ENCODE results near the gene SQSTM1.

The SQSTM1 gene

GRCh38 chr5:179872828-179873575, 52.3 kb downstream of the SQSTM1 start:
- DNase-seq (ENCODE audit: low read depth): no peak
- TF ChIP-seq CTCF (conservative IDR thresholded peaks at IDR 0.05; ENCODE audit: low read length): no peak
- H3K4me3 ChIP-seq (ENCODE audit: low read length): no peak overlapping the region

DNA sequence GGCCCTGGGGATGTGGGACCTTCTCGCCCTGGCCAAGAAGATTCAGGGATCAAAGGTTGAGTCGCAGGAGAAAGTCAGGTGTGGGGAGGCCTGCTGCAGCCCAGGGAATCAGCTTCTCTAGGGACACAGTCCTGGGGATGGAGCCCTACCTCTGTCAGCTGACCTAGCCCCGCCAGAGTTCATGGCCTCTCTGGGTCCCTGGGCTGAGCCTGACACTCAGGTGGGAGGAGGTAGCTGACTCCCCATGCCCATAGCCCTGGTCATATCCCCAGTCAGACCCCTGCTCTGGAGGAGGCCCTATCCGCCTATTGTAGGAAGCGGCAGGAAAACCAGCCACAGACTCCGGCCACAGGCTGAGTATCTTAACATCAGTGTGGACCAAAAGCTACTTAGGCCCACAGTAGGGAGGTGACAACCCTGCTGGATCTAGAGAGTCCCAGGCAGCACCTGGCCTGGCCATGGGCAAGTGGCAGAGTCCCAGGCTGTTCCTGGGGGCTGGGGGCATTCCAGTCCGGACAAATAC, 52.9 kb downstream of the SQSTM1 start:
- DNase-seq (ENCODE audit: low read depth): no peak
- no peak overlapping the region for H3K4me3 ChIP-seq (ENCODE audit: low read length)
- no peak for TF ChIP-seq CTCF (conservative IDR thresholded peaks at IDR 0.05; ENCODE audit: low read length)

DNA sequence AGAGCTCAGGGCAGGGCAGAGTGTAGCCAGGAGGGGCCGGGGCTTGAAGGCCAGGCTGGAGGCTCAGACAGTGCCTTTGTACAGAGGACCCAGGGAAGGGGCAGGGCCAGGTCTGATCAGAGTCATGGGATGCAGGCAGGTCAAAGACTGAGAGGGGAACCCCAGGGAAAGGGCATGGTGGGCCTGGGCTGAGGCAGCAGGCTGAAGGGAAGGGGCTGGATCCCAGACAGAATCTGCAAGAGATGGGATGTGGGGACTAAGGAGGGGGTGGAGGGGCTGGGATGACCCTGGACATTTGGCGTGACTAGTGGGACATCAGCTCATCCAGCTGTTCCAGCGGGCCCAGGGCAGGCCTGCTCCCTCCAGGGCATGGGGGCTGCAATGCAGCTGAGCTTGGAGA, 53.4 kb downstream of the SQSTM1 start:
- H3K4me3 ChIP-seq (ENCODE audit: low read length): no peak overlapping the region
- no peak for TF ChIP-seq CTCF (conservative IDR thresholded peaks at IDR 0.05; ENCODE audit: low read length)
- DNase-seq (ENCODE audit: low read depth): no peak

GRCh38 chr5:179874536-179875292, 54.0 kb downstream of the SQSTM1 start:
- no peak for DNase-seq (ENCODE audit: low read depth)
- no peak for TF ChIP-seq CTCF (conservative IDR thresholded peaks at IDR 0.05; ENCODE audit: low read length)
- H3K4me3 ChIP-seq (ENCODE audit: low read length): no peak overlapping the region

DNA sequence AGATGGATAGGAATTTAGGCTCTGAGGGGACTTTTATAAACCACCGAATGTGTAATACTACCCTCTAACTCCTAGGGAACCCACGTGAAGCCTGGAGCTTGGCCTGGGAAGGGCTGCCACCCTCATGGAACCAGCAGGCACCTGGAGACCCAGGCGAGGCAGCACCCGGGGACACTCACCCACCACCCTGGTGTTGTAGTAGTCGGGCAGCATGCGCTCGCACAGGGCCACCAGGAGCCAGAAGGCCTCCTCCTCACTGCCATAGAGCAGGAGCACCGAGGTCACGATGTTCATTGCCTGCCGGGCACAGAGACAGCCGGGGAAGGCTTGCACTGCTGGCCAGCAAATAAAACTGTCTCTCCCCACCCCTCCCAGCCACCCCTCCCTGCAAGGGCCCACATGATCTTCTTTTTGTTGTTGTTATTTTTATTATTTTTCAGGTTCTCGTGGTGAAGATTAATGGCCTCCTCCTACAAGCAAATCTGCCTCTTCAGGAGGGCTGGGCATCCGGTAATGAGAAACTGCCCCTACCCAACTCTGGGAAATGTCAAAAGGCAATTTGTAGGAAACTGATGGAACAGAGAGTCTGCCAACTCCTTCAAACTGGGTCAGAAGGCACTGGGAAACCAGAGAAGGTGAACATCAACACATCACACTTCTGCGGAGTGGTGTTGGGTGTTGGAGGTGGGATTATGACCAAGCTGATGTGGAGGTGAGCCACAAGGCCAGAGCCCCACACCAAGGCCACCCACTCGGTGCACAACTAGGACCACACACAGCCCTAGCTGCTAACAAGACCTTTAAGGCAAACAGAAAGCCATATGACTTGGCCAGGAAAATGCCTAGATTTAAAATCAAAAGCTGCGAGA, 55.3 kb downstream of the SQSTM1 start:
- DNase-seq (ENCODE audit: low read depth): no peak
- H3K4me3 ChIP-seq (ENCODE audit: low read length): no peak overlapping the region
- TF ChIP-seq CTCF (conservative IDR thresholded peaks at IDR 0.05; ENCODE audit: low read length): no peak

GRCh38 chr5:179876610-179876952, 55.9 kb downstream of the SQSTM1 start:
- DNase-seq (ENCODE audit: low read depth): no peak
- TF ChIP-seq CTCF (conservative IDR thresholded peaks at IDR 0.05; ENCODE audit: low read length): no peak

More at GRCh38 chr5:179876610-179876952, 55.9 kb downstream of the SQSTM1 start:
- no peak overlapping the region for H3K4me3 ChIP-seq (ENCODE audit: low read length)
